GM10847 (cell line): Measurements from ENCODE around the gene NPAS2.

ENCODE experiments used
- POLR2A ChIP-seq: IDR thresholded peaks from 2 replicates; pipeline ENCODE4 v1.6.1; 2011; ENCODE audit not compliant: insufficient read length; ENCODE audit errors: extremely low read depth

The NPAS2 gene

DNA sequence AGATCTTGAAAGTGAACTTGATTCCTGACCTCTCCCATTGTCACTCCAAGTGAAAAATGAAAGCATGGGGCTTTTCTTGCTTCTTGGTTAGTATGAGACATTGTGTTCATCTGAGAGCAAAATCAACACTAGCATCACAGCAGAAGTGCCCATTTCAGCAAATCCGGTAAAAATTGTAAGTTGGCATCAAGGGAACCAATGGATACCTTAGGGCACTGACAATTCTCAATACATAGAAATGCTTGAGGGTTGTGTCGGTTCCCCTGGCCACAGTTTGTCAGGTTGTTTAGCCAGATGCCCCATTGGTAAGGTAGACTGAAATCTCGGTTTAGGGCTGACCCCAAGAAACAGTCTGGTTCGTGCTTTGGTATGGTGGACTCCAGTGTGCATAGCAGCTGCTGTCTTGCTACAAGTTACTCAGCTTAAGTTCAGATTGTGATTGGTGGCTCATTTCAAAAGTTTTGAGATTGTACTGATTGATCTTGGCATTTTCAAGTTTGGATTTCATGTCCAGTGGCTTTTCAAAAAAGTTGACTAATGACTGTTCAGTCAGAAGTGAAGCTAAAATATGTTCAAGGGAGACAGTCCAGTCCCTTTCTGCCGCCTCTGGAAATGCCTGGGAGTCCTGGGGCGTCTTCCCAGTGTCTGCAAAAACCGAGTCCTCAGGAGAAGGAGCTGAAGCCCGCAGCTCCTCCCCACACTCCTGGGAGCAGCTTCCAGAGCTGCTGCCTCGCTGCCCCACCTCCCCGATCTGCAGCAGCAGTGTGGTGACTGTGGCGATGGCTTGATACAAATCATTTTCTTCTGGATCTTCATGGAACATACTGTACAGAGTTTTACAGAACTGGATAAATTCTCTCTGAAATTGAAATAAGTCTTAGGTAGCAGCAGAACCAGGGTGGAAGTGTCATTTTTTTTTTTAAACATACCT is 187.7 kb downstream of the NPAS2 start:
- no peak for TF ChIP-seq POLR2A

DNA sequence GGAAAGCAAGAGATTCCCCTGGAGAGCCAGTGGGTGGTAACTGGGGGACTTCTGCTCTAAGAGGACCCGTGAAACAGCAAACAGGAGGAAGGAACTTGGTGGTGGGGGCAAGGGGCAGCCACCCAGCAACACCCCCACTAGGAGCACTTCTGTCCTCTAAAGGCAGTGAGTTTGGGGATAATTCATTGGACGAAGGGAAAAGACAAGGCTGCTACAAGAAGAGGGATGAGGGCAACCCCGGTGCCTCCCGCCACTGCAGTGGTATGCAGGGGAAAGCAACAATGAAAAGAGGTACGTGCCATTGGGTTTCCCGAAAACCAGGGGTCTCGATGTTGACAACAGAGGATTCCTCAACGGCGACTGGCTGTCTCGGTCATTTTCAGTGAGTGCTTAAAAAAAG is 191.2 kb downstream of the NPAS2 start:
- no peak for TF ChIP-seq POLR2A

DNA sequence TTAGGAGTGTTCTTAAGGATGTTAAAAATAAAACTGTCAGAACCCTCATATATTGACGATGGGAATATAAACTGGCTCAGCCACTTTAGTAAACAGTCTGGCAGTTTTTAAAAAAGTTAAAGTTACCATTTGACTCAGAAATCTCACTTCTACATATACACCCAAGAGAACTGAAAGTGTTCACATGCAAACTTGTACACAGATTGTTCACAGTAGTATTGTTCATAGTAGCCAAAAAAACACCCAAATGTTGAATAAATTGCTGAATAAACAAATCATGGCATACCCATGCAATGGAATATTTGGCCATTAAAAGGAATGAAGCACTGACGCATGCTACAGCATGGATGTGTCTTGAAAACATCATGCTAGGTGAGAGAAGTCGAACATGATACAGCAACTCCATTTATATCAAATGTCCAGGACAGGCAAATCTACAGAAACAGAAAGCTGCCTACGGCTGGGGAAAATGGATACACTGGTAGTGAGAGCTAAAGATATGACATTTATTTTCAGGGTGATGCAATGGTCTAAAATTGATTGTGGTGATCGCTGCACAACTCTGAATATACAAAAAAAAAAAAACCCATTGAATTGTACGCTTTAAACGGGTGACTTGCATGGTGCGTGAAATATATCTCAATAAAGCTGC is 192.2 kb downstream of the NPAS2 start:
- TF ChIP-seq POLR2A: no peak

DNA sequence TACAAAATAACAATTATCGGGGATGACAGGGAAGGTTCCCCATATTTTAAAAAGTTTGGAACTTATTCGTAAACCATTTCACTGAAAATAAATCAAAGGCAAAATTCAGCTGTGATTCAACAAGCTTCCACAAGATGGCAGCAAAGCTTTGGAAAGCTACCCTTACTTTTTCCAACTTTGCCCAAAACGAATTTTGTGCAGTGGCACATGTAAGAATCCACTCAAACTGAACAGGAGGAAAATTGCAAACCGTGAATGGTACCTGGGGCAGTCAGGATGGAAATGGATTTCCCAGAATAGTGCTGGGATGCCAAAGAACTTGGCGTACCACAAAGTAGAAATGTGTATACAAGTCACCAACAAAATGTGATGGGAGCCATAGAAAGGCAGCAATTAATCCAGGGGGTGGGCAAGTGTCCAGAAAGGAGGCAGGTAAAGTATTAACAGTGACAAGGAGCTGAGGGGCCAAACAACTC is 192.8 kb downstream of the NPAS2 start:
- no peak for TF ChIP-seq POLR2A

DNA sequence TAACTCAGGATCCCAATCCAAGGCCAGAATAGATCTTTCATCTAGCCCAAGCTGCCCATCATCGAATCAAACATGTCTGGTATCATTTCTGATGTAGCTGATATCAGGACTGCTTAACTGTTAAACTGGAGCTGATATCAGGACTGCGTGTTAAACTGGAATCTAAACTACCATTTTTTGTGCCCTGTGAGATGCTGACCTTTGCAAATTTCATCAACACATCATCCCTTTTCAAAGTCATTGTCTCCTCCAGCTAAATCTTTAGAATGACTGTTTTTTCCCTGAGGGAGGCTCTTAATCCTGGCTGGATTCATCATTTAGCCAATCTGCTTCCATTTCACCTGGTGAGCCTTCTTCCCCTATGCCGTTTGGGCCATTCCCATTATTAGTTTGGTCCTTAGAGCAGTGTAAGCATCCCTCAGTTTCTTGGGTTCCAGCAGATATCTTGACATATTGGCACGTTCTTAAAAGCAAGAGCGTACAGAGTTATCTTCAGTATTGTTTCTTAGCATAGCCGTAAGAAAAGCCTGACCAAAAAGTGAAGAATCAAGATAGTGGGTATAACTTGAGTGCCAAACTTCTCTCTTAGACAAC is 194.4 kb downstream of the NPAS2 start:
- no peak for TF ChIP-seq POLR2A

DNA sequence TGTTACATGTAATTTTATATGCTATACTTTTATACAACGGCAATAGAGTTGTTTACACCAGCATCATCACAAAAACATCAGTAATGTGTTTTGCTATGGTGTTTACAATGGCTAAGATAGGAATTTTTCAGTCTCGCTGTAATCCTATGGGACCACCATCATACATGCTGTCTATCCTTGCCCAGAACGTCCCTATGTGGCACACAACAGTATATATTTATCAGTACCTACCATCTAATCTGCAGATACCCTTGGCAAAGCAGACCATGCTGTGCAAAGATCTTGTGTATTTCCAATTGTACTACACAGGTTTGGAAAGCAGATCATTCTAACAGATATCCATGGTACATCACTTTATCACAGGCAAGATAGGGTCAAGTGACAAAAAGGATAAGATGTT is 197.4 kb downstream of the NPAS2 start:
- no peak for TF ChIP-seq POLR2A

DNA sequence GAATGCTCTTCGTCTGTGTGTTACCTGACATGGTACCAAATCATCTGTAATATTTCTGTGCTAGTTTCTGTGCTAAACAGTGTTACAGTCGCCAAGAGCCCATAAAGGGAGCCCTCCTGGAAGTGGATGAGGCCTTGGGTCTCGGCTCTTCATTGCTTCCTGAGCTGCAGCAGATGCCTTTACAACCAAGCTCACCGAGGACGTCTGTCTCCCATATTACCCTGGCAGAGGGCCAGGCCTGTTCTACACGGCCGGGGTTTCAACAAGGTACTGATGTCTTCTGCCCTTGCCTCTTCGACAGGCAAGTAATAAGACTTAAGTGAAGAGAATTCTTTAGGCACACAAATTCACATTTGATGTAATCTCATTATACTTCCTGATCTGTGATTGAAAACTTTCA is 199.0 kb downstream of the NPAS2 start:
- TF ChIP-seq POLR2A: no peak

DNA sequence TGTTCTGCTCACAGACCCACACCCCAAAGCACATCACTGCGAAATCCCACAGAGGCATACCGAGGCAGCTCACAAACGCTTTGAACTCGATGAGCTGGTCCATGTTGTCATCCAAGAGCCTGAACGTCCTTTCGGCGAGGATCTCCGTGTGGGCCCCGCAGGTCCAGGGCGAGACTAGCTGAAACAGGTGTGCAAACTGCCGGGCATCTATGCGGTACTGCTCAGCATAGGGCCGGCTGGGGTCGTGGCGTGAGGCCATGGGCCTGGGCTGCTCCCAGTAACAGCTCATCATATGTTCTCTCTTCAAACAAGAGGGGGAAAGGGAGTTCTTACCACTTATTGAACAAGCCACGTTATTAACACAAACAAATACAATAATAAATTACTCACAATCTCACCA is 202.3 kb downstream of the NPAS2 start:
- no peak for TF ChIP-seq POLR2A

DNA sequence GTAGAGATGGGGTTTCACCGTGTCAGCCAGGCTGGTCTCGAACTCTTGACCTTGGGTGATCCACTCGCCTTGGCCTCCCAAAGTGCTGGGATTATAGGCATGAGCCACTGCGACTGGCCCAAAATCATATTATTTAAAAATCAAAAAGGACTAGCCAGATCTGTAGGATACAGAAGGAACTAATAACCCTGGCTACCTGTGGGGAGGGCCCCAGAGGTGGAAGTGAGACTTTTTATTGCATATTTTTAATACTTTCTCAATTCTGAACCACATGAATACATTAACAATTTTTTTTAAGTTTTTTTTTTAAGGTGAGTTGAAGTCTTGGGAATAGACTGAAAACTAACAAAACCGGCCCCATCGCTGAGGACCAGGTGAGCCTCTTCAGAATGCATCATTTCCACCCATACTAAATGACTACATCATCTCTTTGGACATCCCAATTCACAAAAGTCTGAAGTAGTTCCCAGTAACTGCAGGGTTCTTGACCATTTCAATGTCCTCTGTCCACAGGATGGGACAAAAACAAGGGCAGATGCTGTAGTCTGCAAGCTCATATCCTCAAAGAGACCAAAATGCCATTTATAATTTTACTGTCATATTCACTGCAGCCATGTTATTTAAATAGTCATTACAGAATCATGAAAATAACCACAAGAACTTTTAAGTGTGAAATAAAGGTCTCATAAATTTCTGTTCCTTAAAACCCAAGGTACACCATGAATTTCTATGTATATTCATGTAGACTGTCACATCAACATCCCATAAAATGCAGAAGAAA is 203.6 kb downstream of the NPAS2 start:
- no peak for TF ChIP-seq POLR2A

DNA sequence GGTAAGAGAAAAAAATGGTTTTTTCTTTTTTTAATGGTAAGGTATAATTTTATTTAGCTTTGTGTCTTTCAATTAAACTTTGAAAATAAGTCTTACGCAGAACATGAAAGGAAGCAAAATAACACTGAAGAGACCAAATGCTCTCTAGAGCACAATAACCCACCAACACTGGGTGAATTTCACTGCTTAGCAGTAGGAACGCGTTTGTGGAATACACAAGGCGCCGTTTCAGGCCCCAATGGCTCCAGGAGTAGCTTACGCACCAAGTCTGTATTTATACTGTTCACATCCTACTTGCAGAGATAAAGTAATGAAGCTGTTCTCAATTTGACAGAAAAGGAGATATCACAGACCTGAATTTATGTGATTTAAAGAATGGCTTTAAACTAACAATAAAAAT is 205.6 kb downstream of the NPAS2 start:
- TF ChIP-seq POLR2A: no peak

DNA sequence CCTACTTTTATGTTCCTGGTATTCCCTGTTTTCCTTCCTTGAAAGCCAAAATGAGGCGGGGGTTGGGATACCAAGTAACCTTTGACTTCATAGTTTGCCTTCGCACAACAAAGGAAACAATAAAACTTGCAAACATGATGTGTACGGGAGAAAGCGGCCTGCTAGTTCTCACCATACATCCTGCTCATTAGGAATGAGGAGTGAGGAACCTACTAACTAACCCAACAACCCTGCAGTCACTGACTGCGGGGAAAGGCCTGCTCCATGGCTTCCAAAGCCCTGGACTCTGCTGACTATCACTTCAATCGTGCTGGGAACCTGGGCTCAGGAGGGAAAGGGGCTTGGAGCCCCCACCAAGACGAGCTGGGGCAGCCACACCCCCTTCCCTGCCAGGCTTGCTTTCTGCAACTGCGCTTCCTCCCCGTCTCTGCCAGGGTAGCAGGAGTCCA is 206.3 kb downstream of the NPAS2 start:
- no peak for TF ChIP-seq POLR2A

DNA sequence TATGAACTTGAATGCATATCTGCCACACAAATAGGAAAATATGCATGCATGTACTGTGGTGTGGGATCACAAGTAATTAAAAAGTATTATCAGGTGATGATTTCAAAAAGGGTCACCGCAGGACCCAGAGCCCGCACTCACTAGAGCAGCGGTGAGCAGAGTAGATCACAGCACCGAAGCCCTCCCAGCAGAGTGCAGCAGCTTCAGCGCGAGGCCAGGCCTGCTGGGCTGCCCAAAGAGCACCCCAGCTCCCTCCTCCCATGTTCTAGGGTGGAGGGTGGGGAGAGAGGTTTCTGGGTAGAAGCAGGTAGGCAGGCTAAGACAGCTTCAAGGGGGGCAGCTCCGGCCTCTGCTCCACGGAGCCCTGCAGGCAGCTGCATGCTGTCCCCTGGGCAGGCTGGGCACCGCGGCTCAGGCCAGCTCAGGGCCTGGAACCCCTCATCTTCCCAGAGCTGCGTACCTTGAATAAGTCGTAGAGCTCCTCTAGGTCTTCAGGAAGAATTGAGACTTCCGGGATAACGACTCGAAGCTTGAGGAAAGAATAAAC is 207.1 kb downstream of the NPAS2 start:
- no peak for TF ChIP-seq POLR2A

DNA sequence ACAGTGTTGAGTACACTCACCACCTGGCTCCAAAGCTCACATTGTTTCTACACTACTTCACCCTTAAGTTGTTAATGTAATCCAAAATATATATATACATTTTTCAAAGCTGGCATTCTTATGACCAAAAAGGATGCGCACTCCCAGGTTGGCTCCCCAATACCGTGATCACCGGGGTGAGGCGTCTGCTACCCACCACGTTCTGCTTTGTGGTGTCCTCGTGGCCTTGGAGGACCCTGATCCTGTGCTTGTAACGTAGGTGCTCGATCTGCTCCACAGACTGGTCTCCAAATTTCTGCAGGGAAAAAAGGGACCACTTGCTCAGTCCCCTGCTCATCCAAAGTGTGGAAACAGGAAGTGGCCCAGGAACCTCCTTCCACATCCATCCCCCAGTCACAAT is 207.9 kb downstream of the NPAS2 start:
- TF ChIP-seq POLR2A: no peak

DNA sequence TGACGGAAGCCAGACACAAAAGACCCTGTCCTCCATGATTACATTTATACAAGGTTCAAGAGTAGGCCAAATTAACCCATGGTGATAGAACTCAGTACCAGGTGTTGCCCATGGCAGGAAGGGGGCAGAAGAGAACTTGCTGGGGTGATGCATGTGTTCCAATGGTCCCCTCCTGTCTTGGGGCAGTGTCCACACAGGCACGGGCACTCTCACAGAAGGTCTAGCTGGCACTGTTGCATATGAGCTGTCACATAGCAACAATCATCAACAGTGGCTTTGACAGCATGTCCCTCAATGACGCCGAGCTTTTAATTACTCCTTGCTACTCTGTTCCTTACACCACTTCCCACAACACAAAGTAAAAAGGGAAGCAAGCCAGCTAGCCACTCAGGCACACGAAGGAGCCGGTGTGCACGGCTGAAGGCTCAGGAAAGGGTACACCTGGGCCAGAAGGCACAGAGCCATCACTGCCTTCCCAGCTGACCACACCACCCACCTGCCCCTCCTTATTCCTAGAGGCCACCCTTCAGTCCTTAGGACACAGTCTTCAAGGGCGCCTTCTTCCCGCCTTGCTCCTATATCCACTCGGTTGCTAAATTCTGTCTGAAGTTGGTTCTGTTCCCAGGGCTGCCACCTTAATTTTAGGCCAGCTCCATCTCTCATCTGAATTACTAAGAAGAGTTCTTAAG is 211.1 kb downstream of the NPAS2 start:
- no peak for TF ChIP-seq POLR2A
